Measurements from ENCODE around the gene TEX13C. TPM values are rescaled to one million over a fixed set of nuclear protein-coding genes. Genes with fewer than 3 reads are reported as not detected.
"Not testable (repeated sequence)": the region's sequence is repeated elsewhere in the genome, so short reads cannot be mapped to it uniquely, and the experiment has no call there.

TEX13C gene
- total RNA-seq, 1 experiment from 2014 or later = not detected

GRCh38 chrX:125298871-125299270 lies 20.8 kb upstream of the TEX13C start:
- intact Hi-C loops (cut with micrococcal nuclease; ENCODE audit: unreplicated experiment) = no loop called here

GRCh38 chrX:125306335-125306866 lies 13.3 kb upstream of the TEX13C start:
- no peak for TF ChIP-seq CTCF (IDR thresholded peaks at IDR 0.05; ENCODE audit: unreplicated experiment)
- CTCF ChIA-PET = no interaction called here
- Mint-ChIP-seq H3K27ac (ENCODE audit: unreplicated experiment) (no peak overlapping the region), H3K4me1 (ENCODE audit: low read depth, unreplicated experiment) (no peaks in the 10 kb centered on the region), H3K36me3 (ENCODE audit: insufficient read depth, unreplicated experiment) (no peaks in the 10 kb centered on the region), H3K9me3 (ENCODE audit: low read depth, unreplicated experiment) (peaks cover 12% of the 10 kb centered on the region), H3K4me3 (ENCODE audit: low read depth, unreplicated experiment) (no peak overlapping the region), H3K27me3 (ENCODE audit: unreplicated experiment) (no peaks in the 10 kb centered on the region)
- no TSS peak for BruUV-seq (replicated peaks)
- no peak for DNase-seq
- intact Hi-C loops (cut with micrococcal nuclease; ENCODE audit: unreplicated experiment) = no loop called here

More at GRCh38 chrX:125298871-125299270, 20.8 kb upstream of the TEX13C start:
- no peaks in the 10 kb centered on the region for H3K27me3 Mint-ChIP-seq (ENCODE audit: unreplicated experiment)
- H3K36me3 Mint-ChIP-seq (ENCODE audit: insufficient read depth, unreplicated experiment) = no peaks in the 10 kb centered on the region
- BruUV-seq (replicated peaks) = no TSS peak
- no peak overlapping the region for H3K27ac Mint-ChIP-seq (ENCODE audit: unreplicated experiment)
- no peak for TF ChIP-seq CTCF (IDR thresholded peaks at IDR 0.05; ENCODE audit: unreplicated experiment)
- H3K4me1 Mint-ChIP-seq (ENCODE audit: low read depth, unreplicated experiment) = no peaks in the 10 kb centered on the region
- no peak overlapping the region for H3K4me3 Mint-ChIP-seq (ENCODE audit: low read depth, unreplicated experiment)
- DNase-seq = no peak
- CTCF ChIA-PET = no interaction called here
- H3K9me3 Mint-ChIP-seq (ENCODE audit: low read depth, unreplicated experiment) = peaks cover 6% of the 10 kb centered on the region

GRCh38 chrX:125308653-125309052 lies 11.0 kb upstream of the TEX13C start:
- no peak for DNase-seq
- H3K27me3 Mint-ChIP-seq (ENCODE audit: unreplicated experiment) = no peaks in the 10 kb centered on the region
- no peaks in the 10 kb centered on the region for H3K4me1 Mint-ChIP-seq (ENCODE audit: low read depth, unreplicated experiment)
- H3K4me3 Mint-ChIP-seq (ENCODE audit: low read depth, unreplicated experiment) = no peak overlapping the region
- intact Hi-C loops (cut with micrococcal nuclease; ENCODE audit: unreplicated experiment) = no loop called here
- H3K9me3 Mint-ChIP-seq (ENCODE audit: low read depth, unreplicated experiment) = peaks cover 12% of the 10 kb centered on the region
- TF ChIP-seq CTCF (IDR thresholded peaks at IDR 0.05; ENCODE audit: unreplicated experiment) = no peak
- no peak overlapping the region for H3K27ac Mint-ChIP-seq (ENCODE audit: unreplicated experiment)
- H3K36me3 Mint-ChIP-seq (ENCODE audit: insufficient read depth, unreplicated experiment) = no peaks in the 10 kb centered on the region
- CTCF ChIA-PET = no interaction called here
- BruUV-seq (replicated peaks) = no TSS peak

GRCh38 chrX:125319166-125319565 lies 505 bp upstream of the TEX13C start:
- BruUV-seq (replicated peaks); H3K4me1 Mint-ChIP-seq (ENCODE audit: low read depth, unreplicated experiment); H3K27ac Mint-ChIP-seq (ENCODE audit: unreplicated experiment); H3K4me3 Mint-ChIP-seq (ENCODE audit: low read depth, unreplicated experiment); H3K27me3 Mint-ChIP-seq (ENCODE audit: unreplicated experiment); H3K36me3 Mint-ChIP-seq (ENCODE audit: insufficient read depth, unreplicated experiment); CTCF ChIA-PET; DNase-seq; intact Hi-C loops (cut with micrococcal nuclease; ENCODE audit: unreplicated experiment): not testable (repeated sequence)
- peaks cover 12% of the 10 kb centered on the region for H3K9me3 Mint-ChIP-seq (ENCODE audit: low read depth, unreplicated experiment)

- TF ChIP-seq CTCF (IDR thresholded peaks at IDR 0.05; ENCODE audit: unreplicated experiment) = no peak
- Mint-ChIP-seq H3K9me3 (ENCODE audit: low read depth, unreplicated experiment) (peaks cover 6% of the 10 kb centered on the region), H3K27ac (ENCODE audit: unreplicated experiment) (no peak overlapping the region), H3K4me1 (ENCODE audit: low read depth, unreplicated experiment) (no peaks in the 10 kb centered on the region), H3K27me3 (ENCODE audit: unreplicated experiment) (no peaks in the 10 kb centered on the region), H3K4me3 (ENCODE audit: low read depth, unreplicated experiment) (no peak overlapping the region), H3K36me3 (ENCODE audit: insufficient read depth, unreplicated experiment) (no peaks in the 10 kb centered on the region)
- CTCF ChIA-PET = no interaction called here
- intact Hi-C loops (cut with micrococcal nuclease; ENCODE audit: unreplicated experiment) = no loop called here
- DNase-seq = no peak
- BruUV-seq (replicated peaks) = no TSS peak
Observed at GRCh38 chrX:125322431-125322830, 2.8 kb downstream of the TEX13C start.

Data from Calu3 (cell line).